Sigmoid colon (tissue), 4 donors: ENCODE results near the gene SLX4.

Source experiments
- CTCF ChIP-seq, 4 experiments: fragments of 450-650 bp in 3 of 4; fragments of 200-600 bp in 1 of 4; IDR thresholded peaks; one replicate each; pipeline ENCODE4 v1.5.1; 2016 to 2019; ENCODE audit warnings: antibody characterized with exemption in 4 of 4, mild to moderate bottlenecking in 3 of 4, moderate library complexity in 2 of 4
- POLR2AphosphoS5 ChIP-seq, 4 donors: sonication (generic); formaldehyde crosslinking; IDR thresholded peaks; one replicate each; pipeline ENCODE4 v1.6.1; 2017; ENCODE audit warnings: antibody characterized with exemption in 4 of 4

- TF ChIP-seq POLR2AphosphoS5 (IDR thresholded peaks at IDR 0.05), result no peak
- TF ChIP-seq CTCF (IDR thresholded peaks at IDR 0.05), result no peak
Observed at GRCh38 chr16:3584412-3584811, 27.0 kb downstream of the SLX4 start.
